HG03095 (cell line): Measurements from ENCODE around the gene TEAD3.

Experiments
- ATAC-seq: cut with Tn5 transposase; IDR thresholded peaks from one replicate; pipeline ENCODE4 v1.9.1; 2021; ENCODE audit warnings: moderate library complexity; ENCODE audit not compliant: unreplicated experiment

TEAD3 gene

GRCh38 chr6:35514587-35514986 is 17.7 kb upstream of the TEAD3 start:
- ATAC-seq: no peak

DNA sequence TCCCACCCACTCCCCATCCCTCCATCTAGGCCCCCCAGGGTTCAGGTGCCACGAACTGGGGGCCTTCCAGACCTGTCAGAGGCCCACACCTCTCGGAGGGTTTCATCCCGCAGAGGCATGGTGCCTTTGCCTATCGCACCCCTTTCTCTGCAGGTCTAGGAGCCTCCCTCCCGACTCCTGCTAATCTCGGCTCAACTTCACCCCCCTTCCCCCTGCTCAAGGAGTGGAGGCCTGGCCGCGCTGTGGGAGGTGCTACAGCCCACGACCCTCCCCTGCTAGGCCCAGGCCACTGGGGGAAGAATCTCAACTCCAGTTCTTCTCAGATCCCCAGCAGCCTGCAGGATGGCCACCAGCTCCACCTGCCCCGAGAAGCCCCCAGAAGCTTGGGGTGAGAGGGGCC is 15.9 kb upstream of the TEAD3 start, which contains the start of gene TULP1:
TSS of gene TULP1 (minus strand) at position 157 of the 400 bp plus-strand sequence. CDS start at position 119, 38 bp downstream.
- ATAC-seq: no peak

DNA sequence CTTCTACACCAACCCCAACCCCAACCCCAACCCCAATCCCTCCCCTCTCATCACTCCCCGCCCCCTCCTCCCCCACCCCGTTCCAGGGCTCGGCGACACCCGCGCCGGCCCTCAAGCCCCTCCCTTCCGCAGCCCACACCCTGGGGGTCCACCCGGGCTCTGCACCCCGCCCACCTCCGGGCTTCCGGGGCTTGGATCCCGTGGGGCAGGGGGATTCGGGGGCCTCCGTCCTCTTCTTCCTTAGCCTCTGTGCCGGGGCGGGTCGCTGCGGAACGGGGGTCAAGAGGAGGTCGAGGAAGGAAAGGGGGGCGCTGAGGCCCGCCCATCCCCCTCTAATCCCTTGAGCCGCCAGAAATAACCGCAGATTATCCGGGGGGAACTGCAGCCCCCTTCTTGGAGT is 15.1 kb upstream of the TEAD3 start:
- no peak for ATAC-seq

GRCh38 chr6:35511562-35511941 is 14.7 kb upstream of the TEAD3 start:
- no peak for ATAC-seq

DNA sequence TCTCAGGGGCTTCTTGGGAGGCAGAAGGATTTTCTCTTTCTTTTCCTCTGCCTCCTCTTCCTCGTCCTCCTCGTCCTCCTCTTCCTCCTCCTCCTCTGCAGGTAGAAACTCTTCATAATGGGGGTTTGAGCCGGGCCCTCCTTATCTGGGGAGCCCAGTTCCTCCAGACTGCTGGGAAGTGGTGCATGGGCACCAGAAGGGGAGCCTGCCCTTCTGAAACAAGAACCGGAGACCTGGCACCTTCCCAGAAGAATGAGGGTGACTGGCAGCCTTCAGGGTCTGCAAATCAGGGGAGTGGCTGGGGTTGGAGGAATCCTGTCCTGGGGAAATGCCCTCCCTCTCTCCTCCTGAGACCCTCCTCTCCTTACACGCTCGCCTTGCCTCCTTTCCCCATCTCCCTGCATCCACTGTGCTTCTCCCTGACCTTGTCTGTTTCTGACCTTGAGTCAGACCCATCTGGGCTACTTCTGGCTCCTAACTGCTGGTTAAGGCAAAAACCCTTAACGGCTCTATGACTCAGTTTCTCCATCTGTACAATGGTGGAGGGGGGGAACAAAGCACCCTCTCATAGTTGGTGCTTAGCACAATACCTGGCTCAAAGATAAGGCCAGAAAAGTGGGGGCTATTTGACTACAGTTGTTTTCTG is 14.2 kb upstream of the TEAD3 start:
- no peak for ATAC-seq

GRCh38 chr6:35508542-35508941 is 11.7 kb upstream of the TEAD3 start:
- ATAC-seq: no peak

DNA sequence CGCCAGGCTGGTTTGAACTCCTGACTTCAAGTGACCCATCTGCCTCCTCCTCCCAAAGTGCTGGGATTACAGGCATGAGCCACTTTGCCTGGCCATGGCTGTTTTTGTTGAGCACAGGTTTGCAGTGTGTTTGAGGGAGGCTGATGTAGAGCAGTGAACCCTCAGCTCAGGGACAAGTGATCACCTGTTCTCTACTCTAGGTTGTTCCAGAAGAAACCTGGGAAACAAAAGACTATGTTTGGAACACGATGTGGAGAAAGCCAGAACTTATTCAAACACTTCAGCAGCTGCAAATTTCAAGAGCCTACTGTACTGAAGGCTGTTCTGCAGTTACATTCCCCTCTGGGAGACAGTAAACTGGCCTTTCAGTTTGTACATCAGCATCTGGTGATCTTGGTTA is 11.1 kb upstream of the TEAD3 start:
- ATAC-seq: no peak

DNA sequence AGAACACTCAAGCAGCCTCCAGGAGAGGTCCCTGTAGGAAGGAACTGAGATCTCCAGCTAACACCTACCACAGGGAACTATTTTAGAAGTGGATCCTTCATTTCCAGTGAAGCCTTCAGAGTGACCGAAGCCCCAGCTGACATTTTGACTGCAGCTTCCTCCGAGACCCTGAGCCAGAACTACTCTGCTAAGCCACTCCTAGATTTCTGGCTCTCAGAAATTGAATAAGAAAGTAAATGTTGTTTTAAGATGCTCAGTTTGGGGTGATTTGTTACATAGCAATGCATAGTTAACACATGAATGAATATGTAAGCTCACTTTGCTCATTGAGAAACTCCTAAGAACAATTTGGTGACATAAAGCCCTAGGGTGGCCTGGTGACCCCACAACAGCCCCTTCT is 10.3 kb upstream of the TEAD3 start:
- ATAC-seq: no peak

DNA sequence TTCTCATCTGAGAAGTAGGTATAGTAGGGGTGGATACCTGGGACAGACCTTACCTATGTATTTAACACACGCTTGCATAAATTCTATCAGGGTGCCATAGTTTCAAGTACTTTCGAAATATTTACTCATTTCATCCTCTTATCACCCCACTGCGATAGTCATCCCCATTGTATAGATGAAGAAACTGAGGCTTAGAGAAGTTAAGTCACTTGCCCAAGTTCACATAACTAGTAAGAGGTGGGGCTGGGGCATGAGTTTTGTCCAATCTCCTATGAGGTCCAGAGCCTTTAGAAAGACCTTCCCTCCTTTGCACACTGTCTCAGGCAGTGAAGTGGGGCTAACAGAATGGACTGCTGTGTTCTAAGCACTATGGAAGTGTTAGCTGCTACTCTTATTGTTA is 9.7 kb upstream of the TEAD3 start:
- no peak for ATAC-seq

DNA sequence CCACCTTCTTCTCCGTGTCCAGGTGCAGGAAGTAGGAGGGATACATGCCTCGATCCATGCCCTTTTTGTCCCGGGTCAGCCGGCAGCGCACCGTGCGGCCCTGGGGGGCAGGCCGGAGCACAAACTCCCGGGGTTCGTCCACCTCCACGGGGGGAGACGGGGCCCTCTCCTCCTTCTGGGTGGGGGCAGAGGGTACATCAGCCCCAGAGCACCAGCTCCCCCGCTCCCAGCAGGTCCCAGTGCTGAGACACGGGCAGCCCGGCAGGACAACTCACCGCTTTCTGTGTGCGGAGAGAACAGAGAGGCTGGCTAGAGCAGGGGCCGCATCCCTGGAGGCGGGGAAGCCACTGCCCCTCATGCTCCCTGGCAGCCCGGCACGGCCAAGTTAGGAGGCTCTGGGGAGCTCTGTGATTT is 9.1 kb upstream of the TEAD3 start:
- ATAC-seq: no peak

- ATAC-seq: no peak
Measured at GRCh38 chr6:35503534-35503933, 6.7 kb upstream of the TEAD3 start.

- ATAC-seq: no peak
Measured at GRCh38 chr6:35501784-35502183, 4.9 kb upstream of the TEAD3 start.

DNA sequence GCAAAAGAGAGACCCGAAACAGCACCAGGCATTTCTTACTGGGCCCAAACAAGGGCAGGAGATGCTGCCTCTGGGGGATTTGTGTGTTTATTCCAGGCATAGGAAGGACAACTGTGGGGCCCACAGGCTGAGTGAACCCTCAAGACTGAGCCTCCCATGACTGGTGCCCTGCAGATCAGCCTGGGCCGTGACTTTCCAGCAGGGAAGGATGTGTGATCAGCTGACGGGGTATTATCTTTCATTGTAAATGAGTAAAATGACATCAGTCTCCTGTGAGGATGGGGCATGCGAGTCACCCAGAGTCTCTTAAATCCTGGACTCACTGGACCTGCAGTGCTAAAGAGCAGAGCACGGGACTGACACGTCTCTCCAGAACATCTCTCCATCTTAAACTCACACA is 3.9 kb upstream of the TEAD3 start:
- no peak for ATAC-seq

GRCh38 chr6:35499372-35499771 is 2.5 kb upstream of the TEAD3 start:
- no peak for ATAC-seq

DNA sequence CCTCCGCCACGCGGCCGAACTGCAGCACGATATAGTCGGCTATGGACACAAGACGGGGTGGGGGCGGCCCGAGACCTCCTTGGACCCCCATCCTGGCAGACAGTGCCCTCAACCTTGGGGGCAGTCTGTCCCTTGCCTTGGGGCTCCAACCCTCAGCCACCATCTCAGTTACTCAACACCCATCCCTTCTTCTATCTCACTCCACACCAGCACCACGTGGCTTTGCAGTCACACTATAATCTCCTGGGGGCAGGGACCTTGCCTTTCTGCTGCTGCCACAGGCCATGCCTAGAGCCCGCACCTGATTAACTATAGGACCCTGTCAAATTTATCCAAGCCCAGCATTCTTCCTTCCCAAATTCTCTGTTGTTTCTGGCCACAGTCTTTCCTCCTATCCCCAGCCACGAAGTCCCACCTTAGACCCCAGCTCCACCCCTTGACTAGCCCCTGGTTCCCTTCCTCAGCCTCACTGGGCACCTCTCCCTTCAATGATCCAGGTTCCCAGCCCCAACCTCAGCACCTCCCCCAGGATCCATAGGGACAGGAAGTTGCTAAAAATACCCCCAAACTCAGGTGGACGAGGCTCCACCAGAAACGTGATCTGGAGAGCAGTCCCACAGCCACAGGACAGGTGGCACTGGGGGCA is 1.7 kb upstream of the TEAD3 start:
- ATAC-seq: no peak

DNA sequence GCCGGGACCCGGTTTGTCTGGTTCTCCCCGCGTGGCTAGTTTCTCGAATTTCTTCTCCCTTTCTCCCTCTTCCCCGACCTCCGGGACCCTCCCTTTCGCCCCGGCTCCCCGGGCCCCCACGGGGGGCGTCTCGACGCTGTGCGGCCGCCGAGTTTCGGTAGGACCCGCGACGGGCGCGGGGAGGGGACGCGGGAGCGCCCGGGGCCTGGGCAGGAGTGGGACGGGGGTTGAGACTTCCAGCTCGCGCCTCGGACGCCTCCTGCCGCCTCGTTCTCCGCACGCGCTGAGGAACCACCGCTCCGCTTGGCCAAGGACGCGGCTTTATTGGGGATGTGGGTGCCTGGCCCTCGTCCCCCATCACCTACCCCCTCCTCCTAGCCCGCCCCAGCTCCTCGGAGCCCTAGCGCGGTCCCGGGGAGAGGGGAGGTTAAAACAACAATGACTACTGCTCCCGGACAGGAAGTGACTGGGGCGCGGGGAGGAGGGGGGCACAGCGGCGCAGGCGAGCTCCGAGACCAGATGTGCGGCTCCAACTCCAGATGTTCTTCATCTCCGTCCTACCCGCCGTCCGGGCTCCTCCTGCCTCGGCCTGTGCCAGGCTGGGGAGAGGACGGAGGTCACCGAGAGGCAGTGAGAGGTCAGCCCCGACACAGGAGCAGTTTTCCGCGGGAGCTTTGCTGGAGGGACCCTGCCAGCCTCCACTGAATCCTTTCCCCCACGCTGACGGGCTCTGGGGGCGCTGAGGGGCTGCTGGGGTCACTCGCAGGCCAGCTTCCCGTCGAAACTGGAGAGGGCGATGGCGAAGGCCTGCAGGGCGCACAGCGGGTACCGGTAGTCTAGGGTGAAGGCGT is 917 bp upstream of the TEAD3 start:
- no peak for ATAC-seq

GRCh38 chr6:35496036-35496840 is 641 bp downstream of the TEAD3 start:
- no peak for ATAC-seq

DNA sequence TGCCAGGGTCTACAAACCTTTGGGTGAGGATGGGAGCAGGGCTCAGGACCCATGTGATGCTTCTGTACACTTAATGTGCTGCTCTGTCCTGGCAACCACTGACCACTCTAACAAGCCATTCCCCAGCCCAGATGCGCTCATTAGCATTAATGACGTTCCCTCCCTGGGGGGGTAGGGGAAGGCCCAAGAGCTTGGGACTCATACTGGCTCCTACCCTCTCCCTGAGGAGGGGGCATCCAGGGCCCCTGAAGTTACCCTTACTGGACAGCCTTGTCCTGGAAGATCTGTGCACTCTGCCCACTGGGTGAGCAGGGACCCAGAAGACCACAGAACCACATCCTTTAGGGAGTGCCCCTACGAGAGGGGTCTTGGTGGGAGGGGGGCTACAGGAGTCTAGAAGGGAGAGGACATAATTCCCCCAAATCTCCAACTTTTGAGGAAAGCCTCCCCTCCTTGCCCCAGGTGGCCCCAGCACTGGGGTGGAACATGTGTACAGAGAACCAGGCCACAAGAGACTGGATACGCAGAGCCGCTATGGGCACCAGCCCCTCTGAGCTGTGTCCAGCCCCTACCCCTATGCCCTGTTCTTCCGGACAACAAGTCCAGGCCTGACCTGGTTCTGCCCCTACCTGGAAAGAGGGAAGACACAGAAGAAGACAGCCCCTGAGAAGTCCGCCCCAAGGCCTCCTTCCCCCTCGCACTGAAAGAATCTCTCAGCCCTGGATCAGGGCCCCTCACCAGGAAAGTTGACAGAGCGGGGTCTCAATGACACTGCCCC is 1.4 kb downstream of the TEAD3 start:
- no peak for ATAC-seq

- ATAC-seq: no peak
Measured at GRCh38 chr6:35494161-35494563, 2.7 kb downstream of the TEAD3 start.

GRCh38 chr6:35493307-35493983 is 3.4 kb downstream of the TEAD3 start:
- ATAC-seq: no peak
